ENCODE measurements around the gene RAB36.

DNA sequence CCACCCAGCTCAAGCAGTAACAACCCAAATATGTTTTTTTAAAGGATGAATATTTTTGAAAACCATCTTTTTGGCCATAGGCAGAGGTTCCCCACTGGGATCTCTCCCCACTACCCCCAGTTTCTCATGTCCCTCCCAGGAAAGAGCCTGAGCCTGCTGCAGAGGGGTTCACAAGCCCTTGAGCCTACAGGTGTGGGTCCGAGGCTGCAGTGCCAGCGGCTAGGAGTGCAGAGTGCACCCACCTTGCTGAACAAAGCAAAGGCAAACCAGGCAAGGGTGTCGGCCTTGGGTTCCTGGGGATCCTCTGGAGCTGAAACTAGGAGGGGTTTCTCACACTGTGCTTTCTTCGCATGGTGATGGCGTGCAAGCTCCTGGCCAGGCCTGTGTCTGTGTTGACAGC is 40.0 kb upstream of the RAB36 start:
- no peak for TF ChIP-seq NFRKB (IDR thresholded peaks at IDR 0.05)
- TF ChIP-seq ARNT (IDR thresholded peaks at IDR 0.05), result no peak
- TF ChIP-seq HDGF (IDR thresholded peaks at IDR 0.05; ENCODE audit: borderline replicate concordance), result no peak
- TF ChIP-seq BHLHE40 (IDR thresholded peaks at IDR 0.05; ENCODE audit: borderline replicate concordance), result no peak
- no peak for TF ChIP-seq SP1 (IDR thresholded peaks at IDR 0.05)
- no peak for TF ChIP-seq FOXA1 (IDR thresholded peaks at IDR 0.05)
- no peak for TF ChIP-seq FOXK2 (IDR thresholded peaks at IDR 0.05)
- no peak for TF ChIP-seq ELF4 (IDR thresholded peaks at IDR 0.05)
